Caki2 (cell line): Measurements from ENCODE around the gene U2AF2. TPM values are rescaled to one million over a fixed set of nuclear protein-coding genes. Genes with fewer than 3 reads are reported as not detected.

Source experiments
- DNase-seq: peaks from one replicate; pipeline ENCODE4 v3.0.0-alpha.2; 2015; ENCODE audit warnings: low read depth
- in situ Hi-C: cut with HindIII; loops from 2 replicates; pipeline ENCODE4 v1.10.0; 2016; ENCODE audit warnings: low sequenced_read_pairs, low pct_unique_long_range_greater_than_20kb, mixed read lengths
- total RNA-seq: library from RNA; depleted of rRNA; stranded (reverse); fragments of >200 nt; shearing (Covaris generic); gene quantifications from 2 replicates; pipeline ENCODE4 v1.2.3, GENCODE V29; 2014; ENCODE audit warnings: low replicate concordance

Gene U2AF2
- total RNA-seq, 1 experiment from 2014 or later = 183 TPM

DNA sequence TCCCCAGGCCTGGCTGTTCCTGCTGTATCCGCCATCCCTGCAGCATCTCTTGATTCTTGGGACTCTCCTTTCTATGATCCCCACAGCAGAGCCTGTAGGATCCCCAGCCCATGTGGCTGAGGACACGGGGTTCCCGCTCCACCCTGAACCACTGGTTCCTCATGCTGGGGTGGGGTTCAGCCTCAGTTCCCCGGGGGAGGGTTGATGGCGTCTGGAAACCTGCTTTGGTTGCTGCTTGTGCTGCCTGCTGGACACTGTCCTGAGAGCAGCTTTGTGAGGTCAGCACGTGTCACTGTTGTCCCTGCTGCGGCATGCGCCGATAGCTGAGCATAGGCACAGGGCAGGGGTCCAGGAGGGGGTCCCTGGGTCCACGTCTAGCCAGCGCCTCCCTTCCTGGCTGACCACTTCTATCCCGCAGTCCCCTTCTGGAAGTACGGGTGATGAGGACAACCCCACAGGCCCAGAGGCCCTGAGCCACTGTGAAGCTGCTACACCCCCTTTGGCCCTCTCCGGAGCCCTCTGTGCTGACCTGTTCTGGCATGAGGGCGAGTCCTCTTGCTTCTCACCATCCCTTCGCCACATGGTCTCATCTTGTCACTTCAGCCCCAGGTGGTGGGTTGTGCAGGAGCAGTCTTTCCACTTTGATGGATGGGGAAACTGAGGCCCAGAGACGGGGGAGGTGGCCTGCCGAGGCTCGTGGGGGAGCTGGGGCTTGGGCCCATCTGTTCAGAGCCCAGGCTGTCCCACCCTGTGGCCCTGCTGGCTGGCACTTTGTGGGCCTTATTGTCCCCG is 25.7 kb downstream of the U2AF2 start:
- in situ Hi-C loops = no loop called here
- no peak for DNase-seq

DNA sequence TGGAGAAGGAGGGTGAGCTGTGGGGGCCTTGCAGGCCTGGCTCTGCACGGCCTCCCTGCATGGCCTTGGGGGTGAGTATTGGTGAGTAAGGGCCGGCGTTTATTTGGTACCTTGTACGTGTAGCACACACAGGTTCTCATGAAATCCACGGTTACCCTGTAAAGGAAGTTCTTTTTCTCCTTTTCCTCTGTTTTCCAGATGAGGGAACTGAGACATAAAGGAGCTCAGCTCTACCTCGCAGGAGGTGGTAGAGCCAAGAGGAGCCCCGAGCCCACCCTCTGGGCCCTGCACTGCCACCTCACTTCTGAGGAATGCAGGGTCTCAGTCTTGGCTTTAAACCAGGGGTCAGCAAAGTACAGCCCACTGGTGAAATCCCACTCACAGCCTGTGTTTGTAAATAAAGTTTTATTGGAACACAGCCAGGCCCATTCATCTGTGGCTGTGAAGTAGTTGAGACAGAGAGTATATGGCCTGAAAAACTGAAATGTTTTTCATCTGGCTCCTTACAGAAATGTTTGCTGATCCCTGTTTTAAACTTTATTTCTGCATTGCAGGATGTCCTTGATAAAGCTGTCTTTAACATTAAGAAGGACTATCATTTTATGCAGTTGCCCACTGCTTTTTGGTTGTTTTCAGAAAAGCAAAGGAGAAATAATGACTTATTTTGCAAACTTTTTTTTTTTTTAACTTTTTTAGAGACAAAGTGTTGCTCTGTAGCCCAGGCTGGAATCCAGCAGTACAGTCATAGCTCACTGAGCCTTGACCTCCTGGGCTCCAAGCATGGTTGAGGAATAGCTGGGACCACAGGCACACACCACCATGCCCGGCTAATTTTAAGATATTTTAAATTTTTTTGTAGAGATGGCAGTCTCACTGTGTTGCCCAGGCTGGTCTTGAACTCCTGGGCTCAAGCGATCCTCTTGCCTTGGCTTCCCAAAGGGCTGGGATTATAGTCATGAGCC is 26.6 kb downstream of the U2AF2 start:
- in situ Hi-C loops = no loop called here
- DNase-seq = no peak

DNA sequence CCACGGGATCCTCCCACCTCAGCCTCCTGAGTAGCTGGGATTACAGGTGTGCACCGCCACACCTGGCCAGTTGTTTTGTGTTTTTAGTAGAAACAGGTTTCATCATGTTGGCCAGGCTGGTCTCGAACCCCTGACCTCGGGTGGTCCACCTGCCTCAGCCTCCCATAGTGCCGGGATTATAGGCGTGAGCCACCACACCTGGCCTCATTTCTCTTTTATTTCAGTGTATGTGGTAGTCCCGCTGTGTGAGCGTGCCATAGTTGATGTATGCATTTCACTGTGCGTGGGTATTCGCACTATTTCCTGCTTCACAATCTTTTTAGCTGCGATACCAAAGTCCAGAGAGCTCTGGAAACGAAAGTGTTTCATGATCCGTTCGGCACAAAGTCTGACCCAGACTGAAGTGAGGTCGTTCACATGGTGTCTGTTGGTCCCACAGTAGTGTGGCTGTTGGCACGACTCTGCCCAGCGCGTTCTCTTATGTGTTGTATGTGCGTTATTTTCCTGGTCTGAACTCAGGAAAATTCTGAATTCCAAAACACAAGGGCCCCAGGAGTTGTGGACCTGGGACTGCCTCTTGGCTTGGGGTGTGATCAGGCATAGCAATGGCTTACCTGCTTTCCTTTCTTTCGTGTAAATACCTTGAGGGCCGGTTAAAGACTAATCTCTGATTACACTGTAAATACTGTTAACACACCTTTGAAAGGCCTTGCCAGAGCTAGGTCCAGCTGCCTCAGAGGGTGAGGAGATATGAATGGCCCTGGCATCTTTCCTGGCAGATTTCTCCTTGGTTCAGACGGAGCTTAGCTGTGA is 28.8 kb downstream of the U2AF2 start:
- no peak for DNase-seq
- in situ Hi-C loops = no loop called here

DNA sequence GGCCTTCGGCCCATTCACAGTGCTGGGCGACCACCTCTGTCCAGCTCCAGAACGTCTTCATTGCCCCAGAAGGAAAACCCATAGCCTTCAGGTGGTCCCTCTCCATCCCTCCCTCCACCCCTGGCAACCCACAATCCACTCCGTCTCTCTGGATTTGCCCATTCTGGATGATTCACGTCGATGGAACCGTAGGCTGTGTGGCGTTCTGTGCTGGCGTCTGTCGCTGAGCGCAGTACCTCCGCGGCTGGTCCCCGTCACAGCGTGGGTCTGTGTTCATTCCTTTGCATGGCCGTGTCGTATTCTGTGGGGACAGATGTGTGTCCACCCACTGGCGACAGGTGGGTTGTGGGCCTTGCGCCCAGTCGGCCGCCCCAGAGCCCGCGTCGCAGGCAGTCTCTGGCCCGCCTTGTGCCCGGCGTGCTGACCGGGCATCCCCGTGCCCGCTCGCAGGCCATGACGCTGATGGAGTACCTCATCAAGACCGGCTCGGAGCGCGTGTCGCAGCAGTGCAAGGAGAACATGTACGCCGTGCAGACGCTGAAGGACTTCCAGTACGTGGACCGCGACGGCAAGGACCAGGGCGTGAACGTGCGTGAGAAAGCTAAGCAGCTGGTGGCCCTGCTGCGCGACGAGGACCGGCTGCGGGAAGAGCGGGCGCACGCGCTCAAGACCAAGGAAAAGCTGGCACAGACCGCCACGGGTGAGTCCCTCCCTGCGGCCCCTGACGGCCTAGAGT is 30.3 kb downstream of the U2AF2 start:
- no peak for DNase-seq
- in situ Hi-C loops = no loop called here

DNA sequence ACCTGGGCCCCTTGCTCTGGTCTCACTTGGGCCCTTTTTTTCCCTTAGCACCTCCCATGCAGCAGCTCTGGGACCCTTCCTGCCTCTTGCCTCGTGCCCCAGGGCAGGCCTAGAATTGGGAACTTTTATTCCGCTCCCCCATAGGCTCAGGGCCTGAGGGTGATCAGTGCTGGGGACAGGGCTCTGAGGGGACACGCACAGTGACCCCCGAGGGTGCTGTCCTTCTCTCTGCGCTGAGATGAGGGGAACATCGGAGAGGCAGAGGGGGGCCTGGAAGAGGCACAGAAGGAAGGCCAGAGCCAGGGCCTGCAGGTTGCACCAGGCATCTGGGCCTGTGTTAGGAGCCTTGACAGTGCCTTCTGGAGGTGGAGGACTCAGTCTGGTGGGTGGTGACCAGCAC is 30.9 kb downstream of the U2AF2 start:
- in situ Hi-C loops = no loop called here
- DNase-seq = no peak

DNA sequence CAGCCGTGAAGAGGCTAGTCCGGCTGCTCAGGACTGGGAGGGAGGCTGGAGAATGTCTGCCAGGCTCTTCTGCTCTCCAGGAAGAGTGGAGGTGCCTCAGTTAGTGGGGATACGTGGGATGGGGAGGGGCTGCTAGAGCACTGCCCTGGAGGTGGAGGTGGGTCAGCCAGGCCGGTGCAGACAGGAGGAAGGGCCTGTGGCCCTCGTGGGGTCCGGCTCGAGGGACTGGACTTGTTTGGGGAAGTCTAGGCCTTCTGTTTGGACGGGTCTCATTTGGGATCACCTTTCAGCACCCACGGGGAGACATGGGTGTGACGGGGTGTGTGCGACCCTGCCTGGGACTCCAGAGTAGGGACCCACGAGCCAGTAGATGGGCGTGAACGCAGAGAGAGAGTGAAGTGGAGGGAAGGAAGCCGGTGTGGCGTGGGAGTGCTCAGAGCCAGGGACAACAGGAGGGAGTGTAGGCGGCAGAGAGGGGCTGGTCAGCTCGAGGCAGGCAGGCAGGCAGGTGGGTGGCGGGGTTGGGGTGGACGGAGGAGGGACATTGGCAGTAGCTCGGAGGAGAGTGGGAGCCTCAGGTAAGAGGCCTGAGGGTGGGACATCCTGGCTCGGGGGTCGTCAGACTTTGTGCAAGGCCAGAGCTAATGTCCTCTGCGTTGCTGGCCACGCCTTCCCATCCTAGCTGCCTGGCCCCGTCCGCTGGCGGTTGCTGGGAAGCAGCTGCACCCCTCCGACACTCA is 31.6 kb downstream of the U2AF2 start:
- in situ Hi-C loops = no loop called here
- DNase-seq = no peak

DNA sequence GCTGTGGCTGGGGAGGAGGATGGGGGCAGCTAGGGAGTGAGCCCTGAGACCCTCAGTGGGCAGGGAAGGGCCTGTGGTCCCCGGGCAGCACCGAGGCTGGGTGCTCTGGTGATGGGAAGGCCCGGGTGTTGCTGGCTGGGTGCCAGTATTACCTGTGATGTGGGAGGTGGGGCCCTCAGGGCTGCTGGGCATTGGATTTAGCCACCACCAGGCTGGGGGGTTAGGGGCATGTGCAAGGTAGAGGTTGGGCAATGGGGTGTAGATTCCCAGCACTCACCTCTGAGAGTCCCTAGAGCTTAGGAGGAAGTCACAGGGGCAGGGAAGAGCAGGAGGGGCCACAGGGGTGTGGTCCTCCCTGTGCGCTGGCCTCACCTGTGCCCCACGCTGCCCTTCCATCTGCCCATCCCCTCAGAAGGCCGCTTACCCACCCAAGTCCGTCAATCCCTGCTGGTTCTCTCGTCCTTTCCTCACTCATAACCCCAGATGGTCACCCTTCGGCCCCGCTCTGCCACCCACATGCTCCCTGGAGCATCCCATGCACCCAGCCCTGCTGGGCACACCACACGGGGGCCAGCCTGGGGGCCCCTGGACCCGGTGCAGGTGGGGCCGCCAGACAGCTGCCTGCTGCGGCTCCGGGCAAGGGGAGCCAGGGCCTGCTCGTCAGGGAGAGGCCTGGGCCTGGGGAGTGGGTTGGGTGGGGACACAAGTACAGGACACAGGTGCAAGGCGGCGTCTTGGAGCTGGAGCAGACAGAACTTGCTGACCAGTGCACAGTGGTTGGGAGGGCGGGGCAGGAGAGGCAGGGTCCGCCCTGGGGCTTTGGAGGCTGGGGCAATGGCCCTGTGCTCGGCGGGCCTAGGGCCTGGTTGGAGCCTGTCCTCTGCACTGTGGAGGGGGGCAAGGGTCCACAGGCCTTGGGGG is 32.7 kb downstream of the U2AF2 start:
- in situ Hi-C loops = no loop called here
- DNase-seq = no peak

DNA sequence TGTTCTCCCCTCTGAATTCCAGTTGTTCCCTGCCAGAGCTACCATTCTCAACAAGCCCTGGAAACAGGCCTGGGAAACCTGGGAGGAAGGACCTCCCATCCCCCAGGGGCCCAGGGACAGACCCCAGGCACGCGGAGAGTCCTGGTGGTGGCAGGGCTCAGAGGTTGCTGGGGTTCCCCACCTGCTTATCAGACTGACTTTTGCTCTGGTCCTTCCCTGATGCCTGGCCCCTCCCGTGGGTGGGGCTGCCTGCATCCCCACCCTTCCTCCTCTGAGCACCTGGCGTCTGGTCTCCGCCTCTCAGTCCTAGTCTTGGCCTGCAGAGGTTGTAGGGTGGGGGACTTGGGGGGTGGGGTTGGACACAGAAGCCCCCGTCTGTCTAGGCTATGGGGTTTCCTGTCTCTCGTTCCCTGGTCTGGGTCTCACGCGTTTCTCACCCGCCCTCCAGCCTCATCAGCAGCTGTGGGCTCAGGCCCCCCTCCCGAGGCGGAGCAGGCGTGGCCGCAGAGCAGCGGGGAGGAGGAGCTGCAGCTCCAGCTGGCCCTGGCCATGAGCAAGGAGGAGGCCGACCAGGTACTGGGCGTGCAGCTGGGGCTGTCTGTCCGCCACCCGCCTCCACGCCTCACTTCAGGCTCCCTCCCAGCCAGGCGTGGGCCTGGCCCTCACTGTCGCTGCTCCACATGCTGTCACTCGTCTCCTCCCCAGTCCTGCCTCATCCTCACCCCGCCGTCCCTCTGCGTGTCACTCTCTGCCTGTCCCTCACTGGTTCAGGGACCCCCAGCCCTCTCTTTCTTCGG is 33.8 kb downstream of the U2AF2 start:
- in situ Hi-C loops = no loop called here
- no peak for DNase-seq

DNA sequence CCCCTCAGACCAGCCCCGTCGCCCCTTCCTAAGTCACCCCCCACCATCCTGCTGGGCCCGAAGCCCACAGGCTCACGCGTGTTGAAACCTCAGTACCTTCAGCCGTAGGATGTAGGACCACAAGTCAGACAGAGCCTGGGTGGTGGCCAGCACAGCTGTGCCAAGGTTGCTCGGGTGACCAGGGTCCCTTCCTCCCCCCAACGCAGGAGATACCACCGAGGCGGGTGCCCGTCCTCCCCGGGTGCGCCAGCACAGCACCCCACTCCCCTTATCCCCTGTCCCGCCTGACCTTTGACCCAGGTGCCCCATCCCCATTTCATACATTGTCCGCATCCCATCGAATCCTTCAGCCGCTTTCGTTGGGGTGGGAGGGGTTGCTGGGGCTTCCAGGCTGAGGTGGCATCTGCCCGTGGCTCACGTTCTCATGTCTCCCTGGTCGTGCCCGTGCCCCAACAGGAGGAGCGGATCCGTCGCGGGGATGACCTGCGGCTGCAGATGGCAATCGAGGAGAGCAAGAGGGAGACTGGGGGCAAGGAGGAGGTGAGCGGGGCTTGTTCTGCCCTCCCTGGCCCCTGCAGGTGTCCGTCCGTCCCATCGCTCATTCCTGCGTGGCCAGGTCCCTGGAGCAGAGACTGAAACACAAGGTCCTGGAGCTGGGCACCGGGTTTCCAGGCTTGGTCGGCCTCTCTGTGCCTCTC is 34.7 kb downstream of the U2AF2 start:
- in situ Hi-C loops = no loop called here
- DNase-seq = no peak

DNA sequence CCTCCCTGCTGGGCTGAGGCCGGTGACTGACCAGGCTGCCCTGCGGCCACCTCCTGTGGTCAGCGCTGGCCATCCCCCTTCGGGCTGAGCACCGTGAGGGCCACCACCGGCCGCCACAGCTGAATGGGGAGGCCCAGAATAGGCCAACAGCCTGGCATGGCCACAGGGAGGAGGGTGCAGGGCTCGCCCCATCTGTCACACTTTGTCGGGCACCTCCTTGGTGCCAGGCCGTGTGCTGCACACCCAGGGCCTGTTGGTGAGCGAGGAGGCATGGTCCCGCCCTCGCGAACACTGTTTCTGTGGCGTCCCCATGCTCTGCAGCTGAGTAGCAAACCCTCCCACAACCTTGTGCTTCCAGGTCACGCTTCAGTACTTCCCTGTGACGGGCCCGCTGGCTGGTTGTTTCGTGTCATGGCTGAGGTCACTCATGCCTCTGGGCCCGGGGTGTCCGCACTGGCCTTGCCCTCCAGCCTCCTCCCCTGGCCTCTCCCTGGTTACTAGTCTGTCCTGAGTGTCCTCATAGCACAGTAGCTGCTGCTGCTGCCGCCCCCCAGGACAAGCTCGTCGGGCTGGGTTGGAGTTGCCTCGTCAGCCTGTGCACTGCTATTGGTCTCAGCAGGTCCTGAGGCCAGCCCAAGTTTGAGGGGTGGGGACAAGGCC is 35.4 kb downstream of the U2AF2 start:
- peak; percentile 72 for DNase-seq
- in situ Hi-C loops = no loop called here

DNA sequence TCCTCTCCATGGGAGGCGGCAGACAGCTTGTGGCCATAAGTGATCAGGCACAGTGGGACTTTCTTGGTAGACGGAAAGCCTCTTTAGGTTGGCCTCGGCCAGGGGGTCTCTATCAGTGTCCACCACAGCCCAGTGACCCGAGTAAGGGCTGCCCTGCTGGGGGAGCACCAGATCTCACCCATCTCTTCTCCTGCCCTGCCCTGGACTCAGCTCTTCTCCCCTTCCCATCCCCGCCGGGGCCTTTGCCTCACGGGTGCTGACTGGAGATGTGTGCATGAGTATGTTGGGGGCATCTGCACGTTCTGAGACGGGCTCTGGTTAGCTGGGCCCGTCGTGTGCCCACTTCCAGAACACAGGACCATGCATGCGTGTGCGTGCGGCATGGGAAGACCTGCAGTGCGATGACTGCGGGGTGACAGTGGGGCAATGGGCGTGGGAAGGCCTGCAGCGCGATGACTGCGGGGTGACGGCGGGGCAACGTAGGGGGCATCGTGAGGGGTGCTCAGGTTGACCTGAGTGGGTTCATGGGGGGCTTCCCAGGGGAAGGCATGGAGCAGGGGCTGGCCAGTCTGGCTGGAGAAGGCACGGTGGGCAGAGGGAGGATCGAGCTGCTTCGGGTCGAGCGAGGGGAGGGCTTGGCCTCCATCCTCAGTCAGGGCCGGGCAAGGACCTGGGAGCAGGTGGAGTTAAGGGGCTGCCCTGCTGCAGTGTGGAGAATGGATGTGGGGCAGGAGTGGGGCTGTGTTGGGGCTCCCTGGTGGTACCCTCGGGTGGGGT is 36.1 kb downstream of the U2AF2 start:
- no peak for DNase-seq
- in situ Hi-C loops = no loop called here

DNA sequence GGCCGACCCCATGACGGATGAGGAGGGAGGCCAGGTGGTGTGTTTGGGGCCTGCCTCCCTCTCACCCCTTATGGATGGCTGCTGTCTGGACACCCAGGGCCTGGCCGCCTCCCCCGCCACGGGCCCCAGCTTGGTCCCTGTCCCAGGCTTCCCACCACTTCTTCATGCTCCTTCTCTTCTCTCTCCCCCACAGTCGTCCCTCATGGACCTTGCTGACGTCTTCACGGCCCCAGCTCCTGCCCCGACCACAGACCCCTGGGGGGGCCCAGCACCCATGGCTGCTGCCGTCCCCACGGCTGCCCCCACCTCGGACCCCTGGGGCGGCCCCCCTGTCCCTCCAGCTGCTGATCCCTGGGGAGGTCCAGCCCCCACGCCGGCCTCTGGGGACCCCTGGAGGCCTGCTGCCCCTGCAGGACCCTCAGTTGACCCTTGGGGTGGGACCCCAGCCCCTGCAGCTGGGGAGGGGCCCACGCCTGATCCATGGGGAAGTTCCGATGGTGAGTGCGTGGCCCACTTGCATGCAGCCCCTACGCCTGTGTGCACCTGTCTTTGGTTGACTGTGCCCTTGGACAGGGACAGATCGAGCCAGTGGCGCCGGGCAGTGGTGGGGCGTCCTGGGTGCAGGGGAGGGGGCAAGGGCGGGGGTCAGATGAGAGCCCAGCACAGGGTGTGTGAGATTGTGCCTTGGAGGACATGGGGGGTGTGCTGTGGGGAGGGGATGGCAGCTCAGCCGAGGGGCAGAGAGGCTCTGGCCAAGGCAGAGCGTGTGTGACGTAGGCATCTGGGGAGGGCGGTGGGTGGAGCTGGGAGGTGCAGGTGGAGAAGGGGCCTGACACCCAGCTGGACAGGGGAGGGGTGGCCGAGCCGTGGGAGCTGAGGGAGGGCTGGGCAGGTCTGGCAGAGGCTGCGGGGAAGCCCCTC is 37.0 kb downstream of the U2AF2 start:
- in situ Hi-C loops = no loop called here

DNA sequence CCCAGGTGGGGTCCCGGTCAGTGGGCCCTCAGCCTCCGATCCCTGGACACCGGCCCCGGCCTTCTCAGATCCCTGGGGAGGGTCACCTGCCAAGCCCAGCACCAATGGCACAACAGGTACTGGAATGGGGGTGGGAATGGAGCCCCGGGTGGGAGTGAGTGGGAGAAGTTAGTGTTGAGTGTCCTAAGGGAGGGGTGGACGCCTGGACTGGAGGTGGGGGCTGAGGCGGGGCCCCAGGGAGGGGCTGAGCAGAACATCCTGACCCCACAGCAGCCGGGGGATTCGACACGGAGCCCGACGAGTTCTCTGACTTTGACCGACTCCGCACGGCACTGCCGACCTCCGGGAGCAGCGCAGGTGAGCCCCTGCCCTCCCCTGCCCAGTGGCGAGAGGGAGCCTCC is 37.8 kb downstream of the U2AF2 start:
- in situ Hi-C loops = no loop called here
- no peak for DNase-seq

More for the DNA sequence above, 37.0 kb downstream of the U2AF2 start:
- DNase-seq = no peak
